H1 (cell line): ENCODE results near the gene C3. TPM values are rescaled to one million over a fixed set of nuclear protein-coding genes. Genes with fewer than 3 reads are reported as not detected.
A peak's percentile ranks its signal among the peaks of the same experiment; 100 is the strongest.
"Not testable (repeated sequence)": the region's sequence is repeated elsewhere in the genome, so short reads cannot be mapped to it uniquely, and the experiment has no call there.

Source experiments
- CTCF ChIA-PET: fragments of 300-600 bp; sonication (Branson Sonifier 250); formaldehyde crosslinking; loops from one replicate; lab custom pipeline; 2021; ENCODE audit not compliant: partially characterized antibody; lab: Charles Lee
- POLR2A ChIA-PET: fragments of 300-600 bp; sonication (Branson Sonifier 250); formaldehyde crosslinking; loops from one replicate; lab custom pipeline; 2021; ENCODE audit warnings: inconsistent platforms; ENCODE audit not compliant: partially characterized antibody; lab: Charles Lee
- DNase-seq, 2 experiments: peaks; one replicate each; pipeline versions ENCODE4 v3.0.0 to v3.0.0-alpha.2; 2010 to 2022; ENCODE audit warnings: low spot score in 2 of 2, low read depth in 1 of 2, mixed read lengths in 1 of 2
- FAIRE-seq: peaks from 2 replicates; lab custom pipeline; 2011; peaks lifted over from hg19 to GRCh38; lab: Jason Lieb, UNC
- H2AFZ ChIP-seq: 2 replicates; pipeline ENCODE4 v1.8.1; 2012; ENCODE audit warnings: low read length, inconsistent platforms
- H2AK5ac ChIP-seq: 2 replicates; pipeline ENCODE4 v1.6.1; 2013; ENCODE audit warnings: low read depth, low read length
- H2BK120ac ChIP-seq: replicated peaks from 2 replicates; pipeline ENCODE3; 2013; ENCODE audit warnings: low read depth, low read length, inconsistent platforms
- H2BK12ac ChIP-seq: 2 replicates; pipeline ENCODE4 v1.6.1; 2013; ENCODE audit warnings: low read depth, low read length
- H2BK15ac ChIP-seq: 2 replicates; pipeline ENCODE4 v1.6.1; 2013; ENCODE audit warnings: low read length
- H2BK20ac ChIP-seq: 2 replicates; pipeline ENCODE4 v1.6.1; 2013; ENCODE audit warnings: low read length
- H2BK5ac ChIP-seq: 2 replicates; pipeline ENCODE4 v1.6.1; 2013; ENCODE audit warnings: low read depth, low read length
- H3K14ac ChIP-seq: 2 replicates; pipeline ENCODE4 v1.6.1; 2013; ENCODE audit warnings: inconsistent platforms; ENCODE audit not compliant: insufficient read length
- H3K18ac ChIP-seq: 2 replicates; pipeline ENCODE4 v1.6.1; 2013; ENCODE audit warnings: low read length; ENCODE audit errors: extremely low read depth
- H3K23ac ChIP-seq: 2 replicates; pipeline ENCODE4 v1.6.1; 2013; ENCODE audit warnings: inconsistent platforms; ENCODE audit not compliant: insufficient read length
- H3K23me2 ChIP-seq: 2 replicates; pipeline ENCODE4 v1.6.1; 2013; ENCODE audit warnings: low read depth, low read length
- H3K27ac ChIP-seq: 2 replicates; pipeline ENCODE4 v1.6.1; 2011; ENCODE audit warnings: low read depth, low read length, inconsistent platforms
- H3K27me3 ChIP-seq, 4 experiments: replicated peaks in 1 of 4; 1 replicate in 1 of 4; 2 replicates in 3 of 4; pipeline versions ENCODE4 v1.6.1 to v1.8.1; 2011 to 2013; ENCODE audit warnings: low read length in 3 of 4, mild to moderate bottlenecking in 3 of 4, inconsistent platforms in 2 of 4, mixed read lengths in 2 of 4, moderate library complexity in 1 of 4; ENCODE audit not compliant: control insufficient read depth in 3 of 4, insufficient read depth in 3 of 4; ENCODE audit errors: extremely low read depth in 1 of 4
- H3K36me3 ChIP-seq, 4 experiments: 2 replicates each; pipeline versions ENCODE4 v1.6.1 to v1.8.1; 2011 to 2013; ENCODE audit warnings: mild to moderate bottlenecking in 4 of 4, low read length in 3 of 4, moderate library complexity in 2 of 4, control low read depth in 1 of 4, inconsistent platforms in 1 of 4; ENCODE audit not compliant: insufficient read depth in 4 of 4, control insufficient read depth in 2 of 4
- H3K4ac ChIP-seq: replicated peaks from 2 replicates; pipeline ENCODE3; 2013; ENCODE audit warnings: low read length, low read depth, mixed read lengths, inconsistent platforms; ENCODE audit not compliant: insufficient read length
- H3K4me1 ChIP-seq, 4 experiments: replicated peaks in 1 of 4; 1 replicate in 1 of 4; 2 replicates in 3 of 4; pipeline versions ENCODE4 v1.6.1 to v1.8.1; 2011 to 2013; ENCODE audit warnings: low read length in 3 of 4, inconsistent platforms in 2 of 4, mixed read lengths in 1 of 4; ENCODE audit not compliant: insufficient read depth in 4 of 4, control insufficient read depth in 3 of 4
- H3K4me2 ChIP-seq, 2 experiments: 2 replicates each; pipeline versions ENCODE4 v1.6.1 to v1.8.1; 2011 to 2013; ENCODE audit warnings: low read depth in 2 of 2, low read length in 2 of 2, control low read depth in 1 of 2, inconsistent platforms in 1 of 2, mild to moderate bottlenecking in 1 of 2; ENCODE audit not compliant: insufficient read depth in 1 of 2
- H3K4me3 ChIP-seq, 4 experiments: fragments of 200-600, 300-600 bp in 1 of 4; sonication (generic), shearing (Covaris generic), sonication (Bioruptor Twin) in 1 of 4; 2 replicates each; pipeline versions ENCODE4 v1.5.1 to v1.8.1; 2011 to 2016; ENCODE audit warnings: low read length in 4 of 4, low read depth in 3 of 4, control low read depth in 2 of 4, inconsistent platforms in 2 of 4, mild to moderate bottlenecking in 2 of 4, mixed read lengths in 1 of 4, moderate library complexity in 1 of 4; ENCODE audit not compliant: insufficient read depth in 2 of 4; ENCODE audit errors: extremely low read depth in 1 of 4
- H3K56ac ChIP-seq: replicated peaks from 2 replicates; pipeline ENCODE3; 2013; ENCODE audit warnings: low read depth, mild to moderate bottlenecking, mixed read lengths, low read length, inconsistent platforms; ENCODE audit not compliant: insufficient read length
- H3K79me1 ChIP-seq: 2 replicates; pipeline ENCODE4 v1.6.1; 2013; ENCODE audit warnings: low read depth, low read length, control low read depth
- H3K79me2 ChIP-seq, 2 experiments: 2 replicates each; pipeline versions ENCODE4 v1.6.1 to v1.8.1; 2012 to 2013; ENCODE audit warnings: low read length in 2 of 2, mild to moderate bottlenecking in 2 of 2, inconsistent platforms in 1 of 2; ENCODE audit not compliant: insufficient read depth in 2 of 2, control insufficient read depth in 1 of 2
- H3K9ac ChIP-seq, 4 experiments: replicated peaks in 1 of 4; 1 replicate in 1 of 4; 2 replicates in 3 of 4; pipeline versions ENCODE4 v1.6.1 to v1.8.1; 2011 to 2013; ENCODE audit warnings: low read depth in 3 of 4, low read length in 3 of 4, control low read depth in 2 of 4, mild to moderate bottlenecking in 2 of 4, moderate library complexity in 2 of 4, inconsistent platforms in 1 of 4; ENCODE audit errors: extremely low read depth in 1 of 4
- H3K9me3 ChIP-seq, 2 experiments: 2 replicates each; pipeline versions ENCODE4 v1.6.1 to v1.8.1; 2012 to 2013; ENCODE audit warnings: mild to moderate bottlenecking in 2 of 2, moderate library complexity in 2 of 2, control low read depth in 1 of 2, inconsistent platforms in 1 of 2, low read depth in 1 of 2, low read length in 1 of 2, mixed read lengths in 1 of 2; ENCODE audit not compliant: insufficient read depth in 2 of 2
- H4K20me1 ChIP-seq, 2 experiments: replicated peaks in 1 of 2; 2 replicates each; pipeline versions ENCODE3 to v1.8.1; 2011 to 2013; ENCODE audit warnings: inconsistent platforms in 2 of 2, low read length in 2 of 2, mild to moderate bottlenecking in 1 of 2; ENCODE audit not compliant: insufficient read depth in 2 of 2, control insufficient read depth in 1 of 2
- H4K5ac ChIP-seq: 2 replicates; pipeline ENCODE4 v1.6.1; 2013; ENCODE audit warnings: low read length, low read depth, mixed read lengths, inconsistent platforms; ENCODE audit not compliant: insufficient read length
- H4K8ac ChIP-seq: 2 replicates; pipeline ENCODE4 v1.8.0; 2013; ENCODE audit warnings: mild to moderate bottlenecking, moderate library complexity, low read length, inconsistent platforms; ENCODE audit not compliant: insufficient read depth; ENCODE audit errors: extremely low read depth
- H4K91ac ChIP-seq: replicated peaks from 2 replicates; pipeline ENCODE3; 2013; ENCODE audit warnings: low read length, mixed read lengths, inconsistent platforms; ENCODE audit not compliant: insufficient read length
- RAD21 ChIP-seq, 2 experiments: IDR thresholded peaks in 1 of 2; conservative IDR thresholded peaks in 1 of 2; 2 replicates each; pipeline ENCODE4 v1.6.1; 2011; ENCODE audit warnings: low read depth in 2 of 2, low read length in 2 of 2, improper control_type of control experiment in 1 of 2, inconsistent platforms in 1 of 2, mild to moderate bottlenecking in 1 of 2, moderate library complexity in 1 of 2
- WGBS, 2 experiments: shearing (Covaris generic) in 1 of 2; methylation state at CpG; one replicate each; pipeline versions ENCODE4 v1.1.6 to v1.1.7; 2013 to 2015; ENCODE audit warnings: low lambda C conversion rate in 2 of 2, mixed read lengths in 2 of 2, inconsistent platforms in 1 of 2, low coverage in 1 of 2, missing lambda C conversion rate in 1 of 2; ENCODE audit not compliant: insufficient replicate concordance in 2 of 2, insufficient coverage in 1 of 2, insufficient read length in 1 of 2; ENCODE audit errors: extremely low coverage in 1 of 2, missing lambda C conversion rate in 1 of 2; 5-methylcytosine and 5-hydroxymethylcytosine counted together
- polyA plus RNA-seq, 7 experiments: library from polyadenylated mRNA; depleted of rRNA in 3 of 7; stranded (reverse) in 5 of 7; unstranded in 2 of 7; fragments of >200 nt in 5 of 7; fragments of 200-250 nt in 2 of 7; gene quantifications; 1 replicate in 5 of 7; 2 replicates in 1 of 7; 4 replicates in 1 of 7; pipeline versions ENCODE4 v1.2.1 to v1.2.3, GENCODE V29; 2011 to 2013; ENCODE audit warnings: missing spikeins in 2 of 7, mixed read lengths in 2 of 7
- total RNA-seq: library from RNA; stranded (reverse); fragmentation: NEBNext Ultra II Directional; extraction: Animal tissue kit (Norgen Biotek cat#: 25700); gene quantifications from 2 replicates; pipeline ENCODE4 v1.2.1, GENCODE V29; 2021
- TF ChIP-seq, protein P1 (sequence below), 3 experiments: IDR thresholded peaks; 1 replicate in 2 of 3; 2 replicates in 1 of 3; pipeline versions ENCODE4 v1.5.1 to v1.6.1; 2011; ENCODE audit warnings: low read length in 3 of 3, mild to moderate bottlenecking in 3 of 3, inconsistent platforms in 2 of 3, low read depth in 1 of 3, moderate library complexity in 1 of 3; ENCODE audit not compliant: insufficient read depth in 1 of 3; ENCODE audit errors: control extremely low read depth in 1 of 3

The C3 gene
- total and polyA plus RNA-seq, 2 of the 8 experiments (the other 6 are each of a cell fraction or from before 2014, with no cell fraction given): 6.4 to 12.8 TPM

DNA sequence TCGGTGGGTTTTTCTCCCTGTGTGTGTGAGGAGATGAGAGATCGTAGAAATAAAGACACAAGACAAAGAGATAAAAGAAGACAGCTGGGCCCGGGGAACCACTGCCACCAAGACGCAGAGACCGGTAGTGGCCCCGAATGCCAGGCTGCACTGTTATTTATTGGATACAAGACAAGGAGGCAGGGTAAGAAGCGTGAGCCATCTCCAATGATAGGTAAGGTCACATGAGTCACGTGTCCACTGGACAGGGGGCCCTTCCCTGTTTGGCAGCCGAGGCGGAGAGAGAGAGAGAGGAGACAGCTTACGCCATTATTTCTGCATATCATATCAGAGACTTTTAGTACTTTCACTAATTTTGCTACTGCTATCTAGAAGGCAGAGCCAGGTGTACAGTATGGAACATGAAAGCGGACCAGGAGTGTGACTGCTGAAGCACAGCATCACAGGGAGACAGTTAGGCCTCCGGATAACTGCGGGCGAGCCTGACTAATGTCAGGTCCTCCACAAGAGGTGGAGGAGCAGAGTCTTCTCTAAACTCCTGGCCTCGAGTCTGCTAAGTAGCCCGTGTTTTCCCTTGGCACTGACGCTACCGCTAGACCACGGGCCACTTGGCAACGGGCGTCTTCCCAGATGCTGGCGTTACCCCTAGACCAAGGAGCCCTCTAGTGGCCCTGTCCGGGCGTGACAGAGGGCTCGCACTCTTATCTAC, 87.5 kb downstream of the C3 start:
- H3K56ac ChIP-seq, H3K18ac ChIP-seq, H3K79me2 ChIP-seq, H3K79me1 ChIP-seq, H3K4me1 ChIP-seq, H3K27ac ChIP-seq, H2BK15ac ChIP-seq, H3K4me3 ChIP-seq, H4K5ac ChIP-seq, H2BK12ac ChIP-seq, H3K23me2 ChIP-seq, H4K8ac ChIP-seq, H2BK20ac ChIP-seq, H3K27me3 ChIP-seq, H3K4me2 ChIP-seq, H2AK5ac ChIP-seq, H2BK5ac ChIP-seq, H3K14ac ChIP-seq, H2BK120ac ChIP-seq, H4K20me1 ChIP-seq, FAIRE-seq, H3K23ac ChIP-seq, H3K9ac ChIP-seq, H3K36me3 ChIP-seq, H4K91ac ChIP-seq, H2AFZ ChIP-seq, H3K4ac ChIP-seq, POLR2A ChIA-PET: not testable (repeated sequence)
- CTCF ChIA-PET: interaction anchor here (0.6 to 1.8 kb wide), 12 partner anchors 9 to 1219 kb away, joined by 3 to 9 read pairs (median 4); no protein-coding TSS in a partner anchor
- DNase-seq: peak in 1 of 2 experiments; percentile 73
- WGBS, 2 experiments: 58% methylated on average over 26 of the region's 26 CpGs; no CpG with 5 or more reads in 1 of the 2 experiments
- TF ChIP-seq RAD21 (IDR thresholded peaks at IDR 0.05 in 1 of 2, conservative IDR thresholded peaks at IDR 0.05 in 1 of 2; ENCODE audit: low read depth in 2 of 2, low read length in 2 of 2): peak; percentile 75
- TF ChIP-seq, protein P1, sequence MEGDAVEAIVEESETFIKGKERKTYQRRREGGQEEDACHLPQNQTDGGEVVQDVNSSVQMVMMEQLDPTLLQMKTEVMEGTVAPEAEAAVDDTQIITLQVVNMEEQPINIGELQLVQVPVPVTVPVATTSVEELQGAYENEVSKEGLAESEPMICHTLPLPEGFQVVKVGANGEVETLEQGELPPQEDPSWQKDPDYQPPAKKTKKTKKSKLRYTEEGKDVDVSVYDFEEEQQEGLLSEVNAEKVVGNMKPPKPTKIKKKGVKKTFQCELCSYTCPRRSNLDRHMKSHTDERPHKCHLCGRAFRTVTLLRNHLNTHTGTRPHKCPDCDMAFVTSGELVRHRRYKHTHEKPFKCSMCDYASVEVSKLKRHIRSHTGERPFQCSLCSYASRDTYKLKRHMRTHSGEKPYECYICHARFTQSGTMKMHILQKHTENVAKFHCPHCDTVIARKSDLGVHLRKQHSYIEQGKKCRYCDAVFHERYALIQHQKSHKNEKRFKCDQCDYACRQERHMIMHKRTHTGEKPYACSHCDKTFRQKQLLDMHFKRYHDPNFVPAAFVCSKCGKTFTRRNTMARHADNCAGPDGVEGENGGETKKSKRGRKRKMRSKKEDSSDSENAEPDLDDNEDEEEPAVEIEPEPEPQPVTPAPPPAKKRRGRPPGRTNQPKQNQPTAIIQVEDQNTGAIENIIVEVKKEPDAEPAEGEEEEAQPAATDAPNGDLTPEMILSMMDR (IDR thresholded peaks at IDR 0.05; ENCODE audit: control extremely low read depth in 1 of 3, insufficient read depth in 1 of 3, low read depth in 1 of 3, low read length in 3 of 3): peak; percentile 68 to 76 (median 74)
- peaks cover 5 to 20% of the 10 kb centered on the region in 2 experiments; a peak in 3 of 4 replicates for H3K9me3 ChIP-seq
